Pons (tissue), 1 donor: ENCODE results near the gene FAM131B.

Experiments
- DNase-seq: peaks from one replicate; pipeline ENCODE4 v3.0.0-alpha.2; 2016; ENCODE audit warnings: low spot score

Gene FAM131B

GRCh38 chr7:143382126-143382790 is 19.7 kb upstream of the FAM131B start:
- no peak for DNase-seq

GRCh38 chr7:143381427-143382125 is 19.1 kb upstream of the FAM131B start:
- peak; percentile 31 for DNase-seq

GRCh38 chr7:143380646-143381426 is 18.3 kb upstream of the FAM131B start, which contains the start of gene ZYX:
Gene ZYX, plus strand, starts transcription at chr7:143381345. Its CDS starts 227 bp downstream, at chr7:143381572.
- DNase-seq: peak; percentile 80

GRCh38 chr7:143380260-143380645 is 17.7 kb upstream of the FAM131B start:
- peak; percentile 82 for DNase-seq

GRCh38 chr7:143379611-143380259 is 17.2 kb upstream of the FAM131B start:
- DNase-seq: no peak

GRCh38 chr7:143376396-143376795 is 13.9 kb upstream of the FAM131B start:
- DNase-seq: no peak

- DNase-seq: peak; percentile 50
Observed at GRCh38 chr7:143375298-143376034, 13.0 kb upstream of the FAM131B start.

- DNase-seq: no peak
Observed at GRCh38 chr7:143374561-143374960, 12.0 kb upstream of the FAM131B start.

- no peak for DNase-seq
Observed at GRCh38 chr7:143373255-143373794, 10.8 kb upstream of the FAM131B start.

- peak; percentile 98 for DNase-seq
Observed at GRCh38 chr7:143372070-143372469, 9.6 kb upstream of the FAM131B start.

GRCh38 chr7:143369678-143370651 is 7.5 kb upstream of the FAM131B start:
- DNase-seq: no peak

- DNase-seq: no peak
Observed at GRCh38 chr7:143368387-143368786, 5.9 kb upstream of the FAM131B start.

GRCh38 chr7:143367972-143368371 is 5.5 kb upstream of the FAM131B start:
- DNase-seq: no peak

GRCh38 chr7:143363016-143363937 is 764 bp upstream of the FAM131B start:
- peak; percentile 57 for DNase-seq

- no peak for DNase-seq
Observed at GRCh38 chr7:143361552-143362130, 872 bp downstream of the FAM131B start.

- DNase-seq: peak; percentile 70
Observed at GRCh38 chr7:143360788-143361551, 1.5 kb downstream of the FAM131B start.

- DNase-seq: no peak
Observed at GRCh38 chr7:143359771-143360353, 2.7 kb downstream of the FAM131B start.
